ENCODE data around the gene CALN1.

Gene CALN1

GRCh38 chr7:72444026-72444776, 32.1 kb upstream of the CALN1 start:
- TF ChIP-seq CTCF (conservative IDR thresholded peaks at IDR 0.05; ENCODE audit: low read depth, low read length), result no peak
- H3K4me3 ChIP-seq (ENCODE audit: low read length), result no peak overlapping the region
- no peak for DNase-seq (ENCODE audit: low read depth)

GRCh38 chr7:72441791-72442190, 29.7 kb upstream of the CALN1 start:
- H3K4me3 ChIP-seq (ENCODE audit: low read length), result no peak overlapping the region
- DNase-seq (ENCODE audit: low read depth), result no peak
- TF ChIP-seq CTCF (conservative IDR thresholded peaks at IDR 0.05; ENCODE audit: low read depth, low read length), result no peak

- no peak for TF ChIP-seq CTCF (conservative IDR thresholded peaks at IDR 0.05; ENCODE audit: low read depth, low read length)
- H3K4me3 ChIP-seq (ENCODE audit: low read length), result no peak overlapping the region
These were observed 26.4 kb upstream of the CALN1 start for GRCh38 chr7:72438491-72438890.

GRCh38 chr7:72437610-72438009, 25.5 kb upstream of the CALN1 start:
- no peak for TF ChIP-seq CTCF (conservative IDR thresholded peaks at IDR 0.05; ENCODE audit: low read depth, low read length)
- H3K4me3 ChIP-seq (ENCODE audit: low read length), result no peak overlapping the region
- no peak for DNase-seq (ENCODE audit: low read depth)

More at GRCh38 chr7:72438491-72438890, 26.4 kb upstream of the CALN1 start:
- no peak for DNase-seq (ENCODE audit: low read depth)

GRCh38 chr7:72437061-72437585, 25.0 kb upstream of the CALN1 start:
- TF ChIP-seq CTCF (conservative IDR thresholded peaks at IDR 0.05; ENCODE audit: low read depth, low read length), result no peak
- no peak for DNase-seq (ENCODE audit: low read depth)
- no peak overlapping the region for H3K4me3 ChIP-seq (ENCODE audit: low read length)

GRCh38 chr7:72435925-72436480, 23.9 kb upstream of the CALN1 start:
- no peak for TF ChIP-seq CTCF (conservative IDR thresholded peaks at IDR 0.05; ENCODE audit: low read depth, low read length)
- DNase-seq (ENCODE audit: low read depth), result no peak
- H3K4me3 ChIP-seq (ENCODE audit: low read length), result no peak overlapping the region

GRCh38 chr7:72435366-72435765, 23.2 kb upstream of the CALN1 start:
- H3K4me3 ChIP-seq (ENCODE audit: low read length), result no peak overlapping the region
- no peak for DNase-seq (ENCODE audit: low read depth)
- TF ChIP-seq CTCF (conservative IDR thresholded peaks at IDR 0.05; ENCODE audit: low read depth, low read length), result no peak

All from retinal pigment epithelial cell (primary cell).